Limb (tissue), 2 donors: ENCODE results near the gene POU6F2.

Source experiments
- DNase-seq, 2 donors: peaks; one replicate each; pipeline ENCODE4 v3.0.0-alpha.2; 2016; ENCODE audit errors: extremely low spot score in 2 of 2

The POU6F2 gene

GRCh38 chr7:39394105-39394680, 416.5 kb downstream of the POU6F2 start:
- no peak for DNase-seq

DNA sequence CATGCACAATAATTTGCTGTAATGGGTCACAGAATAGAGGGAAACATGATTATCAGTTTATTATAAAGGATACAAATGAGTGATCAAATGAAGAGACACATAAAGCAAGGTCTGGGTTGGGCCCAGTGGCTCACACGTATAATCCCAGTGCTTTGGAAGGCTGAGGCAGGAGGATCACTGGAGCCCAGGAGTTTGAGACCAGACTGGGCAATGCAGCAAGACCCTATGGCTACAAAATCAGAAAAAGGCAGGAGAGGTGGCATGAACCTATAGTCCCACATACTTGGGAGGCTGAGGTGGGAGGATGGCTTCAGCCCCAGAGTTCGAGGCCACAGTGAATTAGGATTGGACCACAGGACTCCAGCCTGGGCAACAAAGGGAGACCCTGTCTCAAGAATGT, 421.7 kb downstream of the POU6F2 start:
- DNase-seq, result no peak

DNA sequence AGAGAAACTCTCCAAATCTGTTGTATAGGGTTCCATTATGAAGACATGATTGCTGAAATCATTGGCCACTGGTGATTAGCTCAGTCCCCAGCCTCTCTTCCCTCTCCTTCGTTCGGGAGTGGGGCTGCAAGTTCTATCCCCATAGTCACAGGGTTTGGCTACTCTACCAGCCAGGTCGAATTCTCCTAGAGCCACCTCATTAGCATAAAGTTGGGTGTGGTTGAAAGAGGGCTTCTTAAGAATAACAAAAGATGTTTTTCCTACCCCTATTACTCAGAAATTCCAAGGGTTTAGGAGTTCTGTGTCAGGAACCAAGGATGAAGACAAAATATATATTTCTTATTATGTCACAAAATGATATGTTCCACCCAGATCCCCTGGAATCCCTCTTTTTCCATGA, 422.3 kb downstream of the POU6F2 start:
- DNase-seq, result no peak

GRCh38 chr7:39400836-39401235, 423.1 kb downstream of the POU6F2 start:
- no peak for DNase-seq

GRCh38 chr7:39402034-39402433, 424.3 kb downstream of the POU6F2 start:
- no peak for DNase-seq

DNA sequence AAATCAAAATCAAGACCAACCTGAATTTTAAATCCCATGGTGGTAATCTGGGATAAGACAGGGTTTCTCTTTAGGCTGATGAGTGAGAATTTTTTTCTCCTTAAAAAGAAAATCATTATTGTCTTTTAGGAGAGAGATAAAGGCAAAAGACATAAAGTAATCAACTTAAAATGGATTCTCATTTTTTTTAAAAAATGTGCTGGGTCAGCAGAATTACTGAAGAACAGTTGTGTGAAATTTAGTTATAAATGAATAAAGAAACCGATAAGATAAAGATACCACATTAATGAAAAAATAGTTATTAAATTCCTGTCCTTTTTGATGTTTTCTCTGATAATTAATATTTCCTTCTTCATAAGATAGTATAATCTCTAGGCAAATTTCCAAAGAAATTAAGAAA, 427.2 kb downstream of the POU6F2 start:
- DNase-seq, result no peak

- no peak for DNase-seq
Observed at GRCh38 chr7:39405581-39405980, 427.9 kb downstream of the POU6F2 start.

DNA sequence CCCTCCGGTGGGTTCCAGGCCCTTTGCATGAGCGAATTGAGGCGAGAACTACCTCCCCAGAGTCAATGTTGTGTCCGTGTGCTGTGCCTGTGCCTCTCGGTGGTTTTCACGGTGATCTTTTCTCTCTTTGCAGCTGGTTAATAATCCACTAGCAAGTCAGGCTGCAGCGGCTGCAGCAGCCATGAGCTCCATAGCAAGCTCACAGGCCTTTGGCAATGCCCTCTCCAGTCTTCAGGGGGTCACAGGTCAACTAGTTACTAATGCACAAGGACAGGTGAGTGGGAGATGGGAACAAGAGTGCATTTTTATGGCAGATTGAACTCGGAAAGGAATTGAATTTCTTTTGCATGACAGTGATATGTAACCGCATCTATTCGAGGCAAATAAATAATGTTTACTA, 428.8 kb downstream of the POU6F2 start:
- no peak for DNase-seq

- DNase-seq, result no peak
Observed at GRCh38 chr7:39407137-39407536, 429.4 kb downstream of the POU6F2 start.

GRCh38 chr7:39407723-39408122, 430.0 kb downstream of the POU6F2 start:
- no peak for DNase-seq

- no peak for DNase-seq
Observed at GRCh38 chr7:39408906-39409305, 431.2 kb downstream of the POU6F2 start.

DNA sequence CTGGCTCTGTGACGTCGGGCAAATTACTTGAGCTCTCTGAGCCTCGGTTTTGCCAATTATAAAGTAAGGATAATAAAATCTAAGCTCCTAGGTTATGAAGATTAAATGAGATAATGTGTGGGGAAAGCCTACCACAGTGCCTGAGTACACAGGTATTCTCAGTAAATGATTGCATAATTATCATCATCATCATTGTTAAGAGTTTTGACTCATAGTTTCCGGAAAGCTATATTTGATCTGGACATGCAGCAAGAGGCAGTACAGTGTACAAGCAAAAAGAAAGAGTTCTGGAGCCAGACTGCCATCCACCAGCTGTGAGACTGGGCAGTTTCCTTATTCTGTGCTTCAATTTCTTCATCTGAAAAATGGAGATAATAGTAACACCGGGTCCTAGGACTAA, 432.9 kb downstream of the POU6F2 start:
- no peak for DNase-seq

GRCh38 chr7:39413636-39414223, 436.0 kb downstream of the POU6F2 start:
- DNase-seq, result no peak

DNA sequence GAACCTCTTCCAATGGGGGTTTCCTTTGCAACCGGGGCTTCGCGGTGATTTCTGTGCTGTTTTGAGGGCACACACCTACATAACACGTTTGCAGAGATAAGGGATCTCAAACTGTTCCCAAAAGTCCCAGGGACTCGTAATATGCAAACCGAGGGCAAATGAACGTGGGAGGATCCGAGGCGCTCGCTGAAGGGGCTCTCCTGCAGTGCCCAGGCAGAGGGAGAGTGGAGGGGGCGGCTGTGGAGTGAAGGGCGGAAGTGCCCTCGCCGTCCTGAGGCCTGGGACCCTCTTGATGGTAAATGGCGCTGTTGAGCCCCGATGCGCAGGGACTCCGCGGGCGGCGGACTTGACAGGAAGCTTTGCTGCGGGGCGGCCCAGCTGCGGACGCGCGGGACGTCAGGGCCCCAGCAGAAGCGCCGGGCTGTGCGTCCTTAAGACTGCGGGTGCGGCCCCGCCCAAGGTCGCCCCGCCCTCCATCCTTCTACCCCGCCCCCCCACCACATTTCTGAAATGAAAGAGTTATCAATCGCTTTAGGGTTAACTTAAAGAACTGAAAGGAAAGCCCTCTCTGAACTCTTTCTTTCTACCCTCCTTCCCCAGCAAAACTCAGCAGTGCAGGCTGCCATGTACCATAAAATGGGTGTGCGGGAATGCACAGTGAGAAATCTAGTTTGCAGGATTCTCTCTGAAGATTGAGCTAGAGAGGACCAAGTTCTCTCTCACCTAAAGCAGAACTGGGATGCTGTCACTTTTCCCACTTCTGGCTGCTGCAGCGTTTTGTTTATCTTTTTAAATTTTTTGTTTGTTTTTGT, 436.7 kb downstream of the POU6F2 start:
- DNase-seq, result peak; percentile 42 to 71

GRCh38 chr7:39415091-39415787, 437.5 kb downstream of the POU6F2 start:
- DNase-seq, result no peak

- no peak for DNase-seq
Observed at GRCh38 chr7:39416866-39417265, 439.2 kb downstream of the POU6F2 start.

- no peak for DNase-seq
Observed at GRCh38 chr7:39417642-39418041, 439.9 kb downstream of the POU6F2 start.

GRCh38 chr7:39421251-39421650, 443.5 kb downstream of the POU6F2 start:
- DNase-seq, result no peak

DNA sequence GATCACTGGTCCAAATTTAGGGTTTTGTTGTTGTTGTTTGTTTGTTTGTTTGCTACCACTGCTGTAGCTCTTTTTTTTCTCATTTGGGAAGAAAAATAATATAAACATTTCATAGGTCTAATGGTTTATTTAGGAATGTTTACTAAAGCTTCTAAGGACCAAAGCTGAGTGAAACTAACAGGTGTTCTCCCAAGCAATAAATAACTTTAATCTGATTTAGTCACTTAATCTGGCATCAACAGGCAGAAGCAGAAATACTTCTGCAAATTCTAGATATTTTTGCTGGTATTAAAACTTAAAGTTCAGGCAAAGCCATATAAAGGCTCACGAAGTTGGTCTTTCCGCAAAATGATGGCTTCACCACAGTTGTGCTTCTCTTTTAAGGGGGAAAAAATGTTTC, 444.0 kb downstream of the POU6F2 start:
- no peak for DNase-seq

GRCh38 chr7:39428221-39428620, 450.5 kb downstream of the POU6F2 start:
- DNase-seq, result no peak

GRCh38 chr7:39429421-39429820, 451.7 kb downstream of the POU6F2 start:
- DNase-seq, result no peak

GRCh38 chr7:39430441-39430840, 452.7 kb downstream of the POU6F2 start:
- no peak for DNase-seq
